T-cell (primary cell): ENCODE results near the gene CYLC1. TPM values are rescaled to one million over a fixed set of nuclear protein-coding genes. Genes with fewer than 3 reads are reported as not detected.

Experiments
- ATAC-seq, 4 experiments: fragments of 200-7000 bp in 3 of 4; fragments of 150-1000 bp in 1 of 4; cut with Tn5 transposase; replicated peaks in 1 of 4; 1 replicate in 3 of 4; 2 replicates in 1 of 4; pipeline ENCODE4 v1.10.0; 2021; ENCODE audit warnings: moderate library complexity in 3 of 4, mild to moderate bottlenecking in 2 of 4, moderate number of reproducible peaks in 1 of 4
- CTCF ChIA-PET, 2 donors: fragments of 300-600 bp; sonication (Branson Sonifier 250); formaldehyde crosslinking; loops; one replicate each; lab custom pipeline; 2022; ENCODE audit warnings: antibody characterized with exemption in 2 of 2; lab: Charles Lee
- POLR2A ChIA-PET, 2 donors: fragments of 300-600 bp; sonication (Branson Sonifier 250); formaldehyde crosslinking; loops; one replicate each; lab custom pipeline; 2022; ENCODE audit warnings: antibody characterized with exemption in 2 of 2; lab: Charles Lee
- DNase-seq, 35 experiments: peaks; one replicate each; pipeline versions ENCODE4 v3.0.0 to v3.0.0-alpha.2; 2013 to 2023
- H3K27ac ChIP-seq: one replicate; pipeline ENCODE4 v1.5.1; 2013; ENCODE audit warnings: low read length
- H3K27me3 ChIP-seq, 2 experiments: replicated peaks in 1 of 2; 1 replicate in 1 of 2; 2 replicates in 1 of 2; pipeline versions ENCODE4 v1.6.1 to v1.7.0; 2013; ENCODE audit warnings: low read length in 1 of 2, mixed read lengths in 1 of 2; ENCODE audit not compliant: control insufficient read depth in 2 of 2, insufficient read depth in 2 of 2; ENCODE audit errors: extremely low read depth in 1 of 2
- H3K36me3 ChIP-seq, 2 donors: 1 replicate in 1 of 2; 2 replicates in 1 of 2; pipeline versions ENCODE4 v1.6.1 to v1.7.0; 2013; ENCODE audit warnings: low read length in 1 of 2; ENCODE audit not compliant: control insufficient read depth in 2 of 2, insufficient read depth in 1 of 2; ENCODE audit errors: extremely low read depth in 1 of 2
- H3K4me1 ChIP-seq, 2 experiments: 1 replicate in 1 of 2; 2 replicates in 1 of 2; pipeline versions ENCODE4 v1.6.1 to v1.7.0; 2013; ENCODE audit warnings: low read length in 2 of 2, mixed read lengths in 1 of 2; ENCODE audit not compliant: insufficient read depth in 2 of 2, control insufficient read depth in 1 of 2; ENCODE audit errors: extremely low read depth in 1 of 2
- H3K4me3 ChIP-seq, 2 donors: 1 replicate in 1 of 2; 2 replicates in 1 of 2; pipeline versions ENCODE4 v1.5.1 to v1.7.0; 2013; ENCODE audit warnings: mild to moderate bottlenecking in 2 of 2, low read length in 1 of 2, moderate library complexity in 1 of 2; ENCODE audit not compliant: control insufficient read depth in 1 of 2; ENCODE audit errors: extremely low read depth in 1 of 2
- H3K9me3 ChIP-seq: 2 replicates; pipeline ENCODE4 v1.7.0; 2013
- H3K27ac Mint-ChIP-seq, 2 donors: one replicate each; pipeline ENCODE4 v1.8.0; 2020 to 2021; ENCODE audit warnings: mild to moderate bottlenecking in 2 of 2, mixed read lengths in 2 of 2
- H3K27me3 Mint-ChIP-seq, 2 donors: one replicate each; pipeline ENCODE4 v1.8.0; 2021 to 2022; ENCODE audit warnings: mixed read lengths in 2 of 2
- H3K36me3 Mint-ChIP-seq: one replicate; pipeline ENCODE4 v1.8.0; 2021; ENCODE audit warnings: mixed read lengths
- H3K4me1 Mint-ChIP-seq, 3 donors: one replicate each; pipeline ENCODE4 v1.8.0; 2020 to 2022; ENCODE audit warnings: mixed read lengths in 3 of 3, mild to moderate bottlenecking in 1 of 3
- H3K4me3 Mint-ChIP-seq, 3 donors: one replicate each; pipeline ENCODE4 v1.8.0; 2020 to 2022; ENCODE audit warnings: mild to moderate bottlenecking in 3 of 3, mixed read lengths in 3 of 3, moderate library complexity in 3 of 3
- H3K9me3 Mint-ChIP-seq, 3 donors: one replicate each; pipeline ENCODE4 v1.8.0; 2020 to 2022; ENCODE audit warnings: mixed read lengths in 3 of 3
- WGBS: methylation state at CpG from one replicate; pipeline ENCODE4 v1.1.5; 2013; ENCODE audit warnings: missing lambda C conversion rate; ENCODE audit not compliant: insufficient coverage; 5-methylcytosine and 5-hydroxymethylcytosine counted together
- total RNA-seq, 35 experiments: library from RNA in 6 of 35; stranded (reverse) in 6 of 35; fragments of 120-200 nt in 1 of 35; gene quantifications; one replicate each; pipeline versions ENCODE4 v1.2.1 to v1.2.4 and lab custom pipeline; 2013 to 2026

CYLC1 gene
- total RNA-seq, 5 donors from 2014 or later (not counting 1 experiment from before 2014, with no cell fraction given) = not detected

DNA sequence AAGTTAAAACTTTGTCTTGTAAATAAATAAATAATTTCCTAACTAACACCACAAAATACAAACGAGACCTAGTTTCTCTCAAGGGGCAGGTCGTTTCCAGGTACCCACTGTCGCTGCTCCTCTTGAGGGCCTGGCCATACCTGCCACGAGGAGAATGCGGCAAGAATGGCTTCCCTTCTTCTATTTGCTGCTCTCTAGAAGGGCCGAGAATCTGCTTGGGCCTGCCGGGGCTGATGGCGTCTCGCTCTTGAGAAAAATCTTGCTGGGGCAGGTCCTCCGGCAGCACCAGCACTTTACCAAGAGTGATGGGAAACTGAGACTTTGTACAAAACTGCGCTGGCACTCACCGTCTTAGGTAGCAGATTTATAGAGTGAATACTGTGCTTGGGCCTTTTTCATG is 31.5 kb downstream of the CYLC1 start:
- H3K9me3 ChIP-seq = no peaks in the 10 kb centered on the region
- Mint-ChIP-seq H3K27ac (no peak overlapping the region), H3K36me3 (no peaks in the 10 kb centered on the region), H3K9me3 (no peaks in the 10 kb centered on the region), H3K4me1 (no peaks in the 10 kb centered on the region), H3K27me3 (peaks cover 0 to 11% of the 10 kb centered on the region in 2 donors), H3K4me3 (no peak overlapping the region)
- no peak for DNase-seq
- no peak overlapping the region for H3K4me3 ChIP-seq
- ChIA-PET CTCF (no interaction called here), POLR2A (no interaction called here)
- no peaks in the 10 kb centered on the region for H3K4me1 ChIP-seq
- H3K27ac ChIP-seq = no peak overlapping the region
- WGBS = 82% methylated on average over 4 of the region's 12 CpGs
- no peaks in the 10 kb centered on the region for H3K36me3 ChIP-seq
- H3K27me3 ChIP-seq = no peaks in the 10 kb centered on the region
- ATAC-seq = no peak

GRCh38 chrX:83906921-83907320 is 46.0 kb downstream of the CYLC1 start:
- POLR2A ChIA-PET = no interaction called here
- WGBS = no CpG with 5 or more reads among the region's 3 CpGs
- peaks cover 0 to 10% (median 0%) of the 10 kb centered on the region in 3 donors for H3K9me3 Mint-ChIP-seq

GRCh38 chrX:83916525-83916924 is 55.6 kb downstream of the CYLC1 start:
- no peak for ATAC-seq
- H3K4me3 ChIP-seq = no peak overlapping the region
- no peak for DNase-seq
- H3K9me3 ChIP-seq = no peaks in the 10 kb centered on the region
- WGBS = no CpG with 5 or more reads among the region's 2 CpGs
- Mint-ChIP-seq H3K36me3 (no peaks in the 10 kb centered on the region), H3K4me1 (no peaks in the 10 kb centered on the region), H3K4me3 (no peak overlapping the region), H3K27ac (no peak overlapping the region), H3K27me3 (peaks cover 0 to 4% of the 10 kb centered on the region in 2 donors), H3K9me3 (peaks cover 0 to 4% (median 0%) of the 10 kb centered on the region in 3 donors)
- POLR2A ChIA-PET = no interaction called here
- H3K4me1 ChIP-seq = no peaks in the 10 kb centered on the region
- CTCF ChIA-PET = interaction anchor here in 1 of 2 donors (0.7 kb wide), 1 partner anchor 82 kb away, joined by 6 read pairs; no protein-coding TSS in a partner anchor
- no peaks in the 10 kb centered on the region for H3K36me3 ChIP-seq
- H3K27me3 ChIP-seq = no peaks in the 10 kb centered on the region
- no peak overlapping the region for H3K27ac ChIP-seq

More at GRCh38 chrX:83906921-83907320, 46.0 kb downstream of the CYLC1 start:
- no peaks in the 10 kb centered on the region for H3K4me1 Mint-ChIP-seq
- H3K4me3 Mint-ChIP-seq = no peak overlapping the region
- no peaks in the 10 kb centered on the region for H3K36me3 Mint-ChIP-seq
- ATAC-seq (no peak), DNase-seq (no peak)
- H3K4me3 ChIP-seq = no peak overlapping the region
- no peak overlapping the region for H3K27ac ChIP-seq
- H3K9me3 ChIP-seq = no peaks in the 10 kb centered on the region
- H3K27me3 Mint-ChIP-seq = no peaks in the 10 kb centered on the region
- CTCF ChIA-PET = no interaction called here
- no peaks in the 10 kb centered on the region for H3K36me3 ChIP-seq
- no peaks in the 10 kb centered on the region for H3K27me3 ChIP-seq
- H3K4me1 ChIP-seq = no peaks in the 10 kb centered on the region
- H3K27ac Mint-ChIP-seq = no peak overlapping the region

DNA sequence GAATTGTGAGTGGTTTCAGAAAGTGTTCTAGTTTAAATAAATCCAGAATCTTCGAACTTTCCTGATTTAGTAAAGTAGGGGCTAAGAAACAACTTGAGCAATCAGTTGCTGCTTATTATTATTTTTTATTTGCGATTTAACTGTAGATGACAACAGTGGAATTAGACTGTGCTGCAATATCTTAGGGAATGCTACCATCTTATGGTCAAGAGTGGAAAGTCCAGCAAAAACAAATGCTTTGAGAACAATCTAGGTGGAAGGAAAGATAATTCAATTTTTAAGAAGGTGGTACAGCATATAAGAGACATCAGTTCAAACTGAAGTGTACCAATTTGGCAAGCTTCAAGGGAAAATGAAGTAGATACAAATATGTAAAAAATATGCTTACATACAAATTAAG is 73.3 kb downstream of the CYLC1 start:
- H3K9me3 ChIP-seq = no peaks in the 10 kb centered on the region
- WGBS = 80% methylated on average over 1 of the region's 2 CpGs
- H3K4me1 Mint-ChIP-seq = no peaks in the 10 kb centered on the region
- H3K9me3 Mint-ChIP-seq = peaks cover 0 to 4% (median 0%) of the 10 kb centered on the region in 3 donors
- H3K27me3 ChIP-seq = no peaks in the 10 kb centered on the region
- peaks cover 0 to 3% of the 10 kb centered on the region in 2 donors for H3K27me3 Mint-ChIP-seq
- H3K36me3 ChIP-seq = no peaks in the 10 kb centered on the region
- H3K4me3 Mint-ChIP-seq = no peak overlapping the region
- ChIA-PET CTCF (no interaction called here), POLR2A (no interaction called here)
- no peaks in the 10 kb centered on the region for H3K36me3 Mint-ChIP-seq
- DNase-seq (no peak), ATAC-seq (no peak)
- H3K27ac Mint-ChIP-seq = no peak overlapping the region
- no peak overlapping the region for H3K27ac ChIP-seq
- no peaks in the 10 kb centered on the region for H3K4me1 ChIP-seq
- no peak overlapping the region for H3K4me3 ChIP-seq
